HG02973 (cell line): ENCODE measurements around the gene TM9SF4.
"Not testable (repeated sequence)": the region's sequence is repeated elsewhere in the genome, so short reads cannot be mapped to it uniquely, and the experiment has no call there.

ENCODE experiments used
- ATAC-seq: cut with Tn5 transposase; IDR thresholded peaks from one replicate; pipeline ENCODE4 v1.9.1; 2021; ENCODE audit warnings: moderate library complexity; ENCODE audit not compliant: unreplicated experiment

The TM9SF4 gene

GRCh38 chr20:32155017-32155981, 45.8 kb downstream of the TM9SF4 start:
- no peak for ATAC-seq

- ATAC-seq, result no peak
Measured at GRCh38 chr20:32157611-32158010, 48.1 kb downstream of the TM9SF4 start.

- ATAC-seq, result no peak
Measured at GRCh38 chr20:32158351-32158750, 48.8 kb downstream of the TM9SF4 start.

DNA sequence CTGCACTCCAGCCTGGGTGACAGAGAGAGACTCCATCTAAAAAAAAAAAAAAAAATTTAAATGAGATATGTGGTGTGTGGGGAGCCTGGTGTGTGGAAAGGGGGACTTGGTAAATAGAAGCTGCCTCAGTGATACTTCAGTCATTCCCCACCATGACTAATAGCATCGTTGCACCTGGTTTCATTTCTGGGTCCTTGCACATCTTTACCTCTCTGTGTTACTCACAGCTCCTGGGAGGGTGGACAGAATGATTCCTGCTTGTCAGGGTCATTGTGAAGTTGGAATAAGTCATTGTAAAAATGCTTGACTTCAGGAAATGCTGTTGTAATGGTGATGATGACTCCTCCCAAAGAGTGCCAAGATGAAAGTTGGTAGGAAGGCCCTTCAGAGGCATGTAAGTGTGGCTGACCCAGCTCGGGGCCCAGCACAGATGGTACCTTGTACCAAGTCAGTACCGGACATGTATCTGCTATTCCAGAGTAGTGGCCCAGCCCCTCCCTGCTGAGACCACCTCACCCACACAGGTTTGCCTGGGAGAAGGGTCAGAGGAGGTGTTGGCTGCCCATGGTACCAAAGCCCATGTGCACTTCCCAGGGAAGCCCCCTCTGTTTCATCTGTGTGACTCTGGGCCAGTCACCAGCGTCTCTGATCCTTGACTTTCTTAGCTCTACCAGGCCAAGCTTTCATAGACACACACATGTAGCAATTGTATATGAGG, 49.6 kb downstream of the TM9SF4 start:
- ATAC-seq, result no peak

DNA sequence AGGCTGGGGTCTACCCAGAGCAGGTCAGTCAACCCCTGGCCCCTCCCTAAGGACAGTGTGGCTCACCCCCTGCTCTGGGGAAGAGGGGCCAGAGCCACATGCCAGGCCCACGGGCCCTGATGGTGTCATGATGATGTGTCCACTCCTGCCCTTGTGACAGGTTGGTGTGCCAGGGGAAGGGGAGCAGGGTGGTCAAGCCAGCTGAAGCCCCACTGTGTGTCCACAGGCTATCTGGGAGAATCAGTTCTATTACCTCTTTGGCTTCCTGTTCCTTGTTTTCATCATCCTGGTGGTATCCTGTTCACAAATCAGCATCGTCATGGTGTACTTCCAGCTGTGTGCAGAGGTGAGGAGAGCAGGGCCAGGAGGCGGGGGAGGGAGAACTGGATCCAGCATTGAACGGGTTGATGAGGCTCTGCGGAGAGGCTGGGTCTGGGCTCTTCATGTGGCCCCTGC, 50.3 kb downstream of the TM9SF4 start:
- ATAC-seq, result no peak

DNA sequence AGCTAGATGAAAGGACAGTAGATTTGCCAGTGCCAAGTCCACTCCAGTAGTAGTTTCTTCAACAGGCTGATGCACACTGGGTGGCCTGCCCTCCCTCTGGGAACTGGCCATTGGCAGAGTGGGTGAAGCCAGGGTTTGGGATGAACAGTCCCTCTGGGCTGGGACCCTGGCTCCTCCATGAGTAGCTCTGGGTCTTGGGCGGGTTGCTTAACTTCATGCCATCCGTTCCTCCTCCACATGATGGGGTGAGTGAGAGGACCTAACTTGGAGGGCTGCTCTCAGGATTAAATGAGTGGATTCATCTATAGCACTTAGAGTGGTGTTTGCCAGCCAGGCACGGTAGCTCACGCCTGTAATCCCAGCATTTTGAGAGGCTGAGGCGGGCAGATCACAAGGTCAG, 50.8 kb downstream of the TM9SF4 start:
- ATAC-seq, result no peak

DNA sequence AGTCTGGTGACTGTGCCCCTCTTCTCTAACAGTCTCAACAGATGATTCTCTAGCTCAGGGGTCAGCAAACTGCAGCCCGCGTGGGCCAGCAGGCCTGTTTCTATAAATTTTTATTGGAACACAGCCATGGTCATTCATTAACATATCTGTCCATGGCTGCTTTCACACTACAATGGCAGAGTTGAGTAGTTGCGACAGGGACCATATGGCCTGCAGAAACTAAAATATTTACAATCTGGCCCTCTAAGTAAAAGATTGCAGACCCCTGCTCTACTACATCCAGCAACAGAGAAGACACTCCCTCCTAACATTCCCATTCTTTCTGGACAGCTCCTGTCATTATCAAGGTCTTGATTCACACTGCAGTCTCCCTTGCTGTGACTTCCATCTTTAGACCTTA, 52.8 kb downstream of the TM9SF4 start:
- no peak for ATAC-seq

DNA sequence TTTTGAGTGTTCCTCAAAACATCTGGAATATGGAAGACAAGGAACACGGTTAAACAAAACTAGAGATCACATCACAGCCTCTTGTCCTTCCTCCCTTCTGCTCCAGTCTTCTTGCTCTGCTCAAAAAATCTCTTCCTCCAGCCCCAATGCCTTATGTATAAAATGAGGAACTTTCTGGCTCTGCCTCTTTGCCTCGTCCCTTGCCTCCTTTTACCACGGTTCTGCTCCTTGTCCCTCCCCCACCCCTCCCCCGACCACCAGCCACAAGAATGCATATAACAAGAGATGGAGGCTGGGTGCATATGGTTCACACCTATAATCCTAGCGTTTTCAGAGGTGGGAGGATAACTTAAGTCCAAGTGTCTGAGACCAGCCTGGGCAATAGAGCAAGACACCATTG, 54.4 kb downstream of the TM9SF4 start:
- no peak for ATAC-seq

DNA sequence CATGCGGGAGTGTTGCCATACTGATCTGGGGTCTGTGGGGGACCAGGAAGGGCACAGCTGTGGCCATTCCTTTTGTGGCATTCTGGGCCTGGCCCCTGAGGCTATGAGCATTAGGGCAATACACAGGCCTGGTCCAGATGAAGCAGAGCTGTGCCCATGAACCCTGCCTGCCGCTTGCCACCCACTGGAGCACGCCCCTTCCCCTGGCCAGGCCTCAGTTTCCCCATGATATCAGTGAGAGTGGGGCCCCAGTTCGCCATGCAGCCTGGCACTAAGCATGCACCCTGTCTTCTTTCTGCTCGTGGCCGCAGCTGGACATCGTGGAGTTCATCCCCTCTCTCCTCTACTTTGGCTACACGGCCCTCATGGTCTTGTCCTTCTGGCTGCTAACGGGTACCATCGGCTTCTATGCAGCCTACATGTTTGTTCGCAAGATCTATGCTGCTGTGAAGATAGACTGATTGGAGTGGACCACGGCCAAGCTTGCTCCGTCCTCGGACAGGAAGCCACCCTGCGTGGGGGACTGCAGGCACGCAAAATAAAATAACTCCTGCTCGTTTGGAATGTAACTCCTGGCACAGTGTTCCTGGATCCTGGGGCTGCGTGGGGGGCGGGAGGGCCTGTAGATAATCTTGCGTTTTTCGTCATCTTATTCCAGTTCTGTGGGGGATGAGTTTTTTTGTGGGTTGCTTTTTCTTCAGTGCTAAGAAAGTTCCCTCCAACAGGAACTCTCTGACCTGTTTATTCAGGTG, 55.6 kb downstream of the TM9SF4 start:
- no peak for ATAC-seq

DNA sequence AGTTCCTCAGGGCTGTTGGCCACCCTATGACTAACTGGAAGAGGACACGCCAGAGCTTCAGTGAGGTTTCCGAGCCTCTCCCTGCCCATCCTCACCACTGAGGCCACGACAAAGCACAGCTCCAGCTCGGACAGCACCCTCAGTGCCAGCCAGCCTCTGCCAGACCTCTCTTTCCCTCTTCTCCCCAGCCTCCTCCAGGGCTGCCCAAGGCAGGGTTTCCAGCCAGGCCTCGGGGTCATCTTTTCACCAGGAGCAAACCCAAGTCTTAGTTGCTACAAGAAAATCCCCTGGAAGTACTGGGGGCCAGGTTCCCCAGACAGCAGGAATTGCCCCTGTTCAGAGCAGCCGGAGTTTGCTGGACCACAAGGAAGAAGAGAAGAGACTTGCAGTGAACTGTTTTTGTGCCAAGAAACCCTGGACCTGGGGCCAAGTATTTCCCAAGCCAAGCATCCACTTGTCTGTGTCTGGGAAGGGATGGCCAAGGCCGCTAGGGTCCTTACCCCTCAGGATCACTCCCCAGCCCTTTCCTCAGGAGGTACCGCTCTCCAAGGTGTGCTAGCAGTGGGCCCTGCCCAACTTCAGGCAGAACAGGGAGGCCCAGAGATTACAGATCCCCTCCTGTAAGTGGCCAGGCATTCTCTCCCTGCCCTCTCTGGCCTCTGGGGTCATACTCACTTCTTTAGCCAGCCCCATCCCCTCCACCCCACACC, 56.5 kb downstream of the TM9SF4 start:
- ATAC-seq, result no peak

- ATAC-seq, result no peak
Measured at GRCh38 chr20:32167552-32167951, 58.0 kb downstream of the TM9SF4 start.

DNA sequence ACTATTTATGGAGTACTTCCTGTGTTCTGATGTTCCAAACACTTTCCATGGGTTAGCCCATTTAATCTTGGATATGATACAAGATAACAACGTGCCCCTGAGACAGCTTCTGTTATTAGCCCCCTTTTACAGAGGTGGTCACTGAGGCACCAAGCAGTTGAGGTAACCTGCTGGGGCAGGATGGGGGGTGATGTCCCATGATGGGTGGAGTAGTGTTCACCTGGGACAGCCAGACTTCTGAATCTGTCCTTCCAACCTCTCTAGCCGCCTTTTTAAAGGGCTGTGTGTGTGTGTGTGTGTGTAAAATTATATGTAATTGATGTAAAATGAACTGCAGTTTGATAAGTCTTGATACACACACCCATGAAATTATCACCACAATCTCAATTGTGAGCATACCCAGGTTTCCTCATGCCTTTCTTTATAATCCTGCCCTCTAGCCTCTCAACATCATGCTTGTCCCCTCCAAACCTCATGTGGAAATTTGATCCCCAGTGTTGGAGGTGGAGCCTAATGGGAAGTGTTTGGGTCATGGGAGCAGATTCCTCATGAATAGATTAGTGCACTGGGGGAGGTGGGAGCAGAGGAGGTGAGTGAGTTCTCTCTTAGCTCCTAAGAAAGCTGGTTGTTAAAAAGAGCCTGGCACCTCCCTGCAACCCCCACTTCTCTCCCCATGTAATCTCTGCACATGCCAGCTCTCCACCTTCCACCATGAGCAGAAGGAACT, 58.8 kb downstream of the TM9SF4 start:
- ATAC-seq, result no peak

DNA sequence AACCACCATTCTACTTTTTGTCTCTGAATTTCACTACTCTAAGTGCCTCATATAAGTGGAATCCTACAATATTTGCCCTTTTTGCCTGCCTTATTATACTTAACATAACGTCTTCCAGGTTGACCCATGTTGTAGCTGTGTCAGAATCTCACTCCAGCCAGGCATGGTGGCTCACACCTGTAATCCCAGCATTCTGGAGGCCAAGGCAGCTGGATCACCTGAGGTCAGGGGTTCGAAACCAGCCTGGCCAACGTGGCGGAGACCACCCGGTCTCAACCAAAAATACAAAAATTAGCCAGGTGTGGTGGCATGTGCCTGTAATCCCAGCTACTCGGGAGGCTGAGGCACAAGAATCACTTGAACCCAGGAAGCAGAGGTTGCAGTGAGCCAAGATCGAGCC, 68.2 kb downstream of the TM9SF4 start:
- not testable (repeated sequence) for ATAC-seq

GRCh38 chr20:32179515-32179914, 70.0 kb downstream of the TM9SF4 start:
- ATAC-seq, result no peak

GRCh38 chr20:32179934-32180333, 70.4 kb downstream of the TM9SF4 start:
- ATAC-seq, result no peak

- no peak for ATAC-seq
Measured at GRCh38 chr20:32181606-32182005, 72.1 kb downstream of the TM9SF4 start.

- ATAC-seq, result no peak
Measured at GRCh38 chr20:32183947-32184635, 74.6 kb downstream of the TM9SF4 start.

- ATAC-seq, result no peak
Measured at GRCh38 chr20:32184961-32185603, 75.6 kb downstream of the TM9SF4 start.

GRCh38 chr20:32186506-32186905, 77.0 kb downstream of the TM9SF4 start:
- ATAC-seq, result no peak
